SK-N-SH (cell line): ENCODE data around the gene MINK1.

Experiments used
- EP300 ChIP-seq, 2 experiments: IDR thresholded peaks; 2 replicates each; pipeline versions ENCODE4 v1.4.0 to v1.6.1; 2012; ENCODE audit warnings: borderline replicate concordance in 1 of 2, low read depth in 1 of 2, low read length in 1 of 2
- FOXJ3 ChIP-seq: sonication (generic); formaldehyde crosslinking; IDR thresholded peaks from 2 replicates; pipeline ENCODE4 v1.5.1; 2020; ENCODE audit warnings: mild to moderate bottlenecking, missing genetic modification reagents
- FOXM1 ChIP-seq: IDR thresholded peaks from 2 replicates; pipeline ENCODE4 v1.4.0; 2012; ENCODE audit warnings: low read depth, mild to moderate bottlenecking
- GABPA ChIP-seq: IDR thresholded peaks from 2 replicates; pipeline ENCODE4 v1.4.0; 2012; ENCODE audit warnings: low read depth, mild to moderate bottlenecking
- MXI1 ChIP-seq: IDR thresholded peaks from 2 replicates; pipeline ENCODE4 v1.6.1; 2012; ENCODE audit warnings: mild to moderate bottlenecking, low read depth, low read length, improper control_type of control experiment
- RAD21 ChIP-seq: IDR thresholded peaks from 2 replicates; pipeline ENCODE4 v1.6.1; 2012; ENCODE audit warnings: mild to moderate bottlenecking, low read length
- RFX5 ChIP-seq: IDR thresholded peaks from 2 replicates; pipeline ENCODE4 v1.6.1; 2012; ENCODE audit warnings: mild to moderate bottlenecking, improper control_type of control experiment, low read length
- SMC3 ChIP-seq: IDR thresholded peaks from 2 replicates; pipeline ENCODE4 v1.6.1; 2012; ENCODE audit warnings: low read depth, low read length, improper control_type of control experiment
- TCF12 ChIP-seq: IDR thresholded peaks from 2 replicates; pipeline ENCODE4 v1.4.0; 2012
- YY1 ChIP-seq: IDR thresholded peaks from 2 replicates; pipeline ENCODE4 v1.4.0; 2012; ENCODE audit warnings: low read depth, mild to moderate bottlenecking
- TF ChIP-seq, protein P1 (sequence below): fragments of 200-600 bp; sonication (generic); IDR thresholded peaks from 2 replicates; pipeline ENCODE4 v1.6.1; 2017; ENCODE audit warnings: antibody characterized with exemption, mild to moderate bottlenecking, moderate library complexity
- TF ChIP-seq, protein P2 (sequence below): IDR thresholded peaks from 2 replicates; pipeline ENCODE4 v1.6.1; 2012; ENCODE audit warnings: mild to moderate bottlenecking, low read depth, low read length, moderate library complexity

DNA sequence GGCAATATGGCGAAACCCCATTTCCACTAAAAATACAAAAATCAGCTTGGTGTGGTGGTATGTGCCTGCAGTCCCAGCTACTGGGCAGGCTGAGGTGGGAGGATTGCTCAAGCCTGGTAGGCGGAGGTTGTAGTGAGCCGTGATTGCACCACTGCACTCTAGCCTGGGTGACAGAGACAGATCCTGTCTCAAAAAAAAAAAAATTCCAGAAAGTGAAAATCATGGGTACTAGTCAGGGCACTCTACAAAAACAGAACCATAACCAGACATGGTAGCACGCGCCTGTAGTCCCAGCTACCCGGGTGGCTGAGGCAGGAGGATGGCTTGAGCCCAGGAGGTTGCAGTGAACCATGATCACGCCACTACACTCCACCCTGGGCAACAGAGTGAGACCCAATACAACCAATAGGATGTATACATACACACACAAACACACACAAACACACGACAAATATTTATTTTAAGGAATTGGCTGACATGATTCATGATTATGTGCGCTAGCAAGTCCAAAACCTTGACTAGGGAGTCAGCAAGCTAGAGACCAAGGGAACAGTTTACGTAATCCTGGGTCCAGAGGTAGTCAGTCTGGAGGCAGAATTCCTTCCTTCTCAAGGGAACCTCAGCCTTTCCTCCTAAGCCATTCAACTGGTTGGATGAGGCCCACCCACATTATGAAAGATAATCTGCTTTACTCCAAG is 87.4 kb downstream of the MINK1 start:
- TF ChIP-seq RAD21 (no peak), RFX5 (no peak), EP300 (IDR thresholded peaks at IDR 0.05; ENCODE audit: borderline replicate concordance in 1 of 2, low read depth in 1 of 2, low read length in 1 of 2) (no peak), YY1 (no peak), GABPA (no peak), MXI1 (no peak), FOXM1 (no peak), TCF12 (no peak), FOXJ3 (CRISPR knock-in tag) (no peak), SMC3 (no peak)
- TF ChIP-seq, protein P1, sequence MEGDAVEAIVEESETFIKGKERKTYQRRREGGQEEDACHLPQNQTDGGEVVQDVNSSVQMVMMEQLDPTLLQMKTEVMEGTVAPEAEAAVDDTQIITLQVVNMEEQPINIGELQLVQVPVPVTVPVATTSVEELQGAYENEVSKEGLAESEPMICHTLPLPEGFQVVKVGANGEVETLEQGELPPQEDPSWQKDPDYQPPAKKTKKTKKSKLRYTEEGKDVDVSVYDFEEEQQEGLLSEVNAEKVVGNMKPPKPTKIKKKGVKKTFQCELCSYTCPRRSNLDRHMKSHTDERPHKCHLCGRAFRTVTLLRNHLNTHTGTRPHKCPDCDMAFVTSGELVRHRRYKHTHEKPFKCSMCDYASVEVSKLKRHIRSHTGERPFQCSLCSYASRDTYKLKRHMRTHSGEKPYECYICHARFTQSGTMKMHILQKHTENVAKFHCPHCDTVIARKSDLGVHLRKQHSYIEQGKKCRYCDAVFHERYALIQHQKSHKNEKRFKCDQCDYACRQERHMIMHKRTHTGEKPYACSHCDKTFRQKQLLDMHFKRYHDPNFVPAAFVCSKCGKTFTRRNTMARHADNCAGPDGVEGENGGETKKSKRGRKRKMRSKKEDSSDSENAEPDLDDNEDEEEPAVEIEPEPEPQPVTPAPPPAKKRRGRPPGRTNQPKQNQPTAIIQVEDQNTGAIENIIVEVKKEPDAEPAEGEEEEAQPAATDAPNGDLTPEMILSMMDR: no peak
- TF ChIP-seq, protein P2, sequence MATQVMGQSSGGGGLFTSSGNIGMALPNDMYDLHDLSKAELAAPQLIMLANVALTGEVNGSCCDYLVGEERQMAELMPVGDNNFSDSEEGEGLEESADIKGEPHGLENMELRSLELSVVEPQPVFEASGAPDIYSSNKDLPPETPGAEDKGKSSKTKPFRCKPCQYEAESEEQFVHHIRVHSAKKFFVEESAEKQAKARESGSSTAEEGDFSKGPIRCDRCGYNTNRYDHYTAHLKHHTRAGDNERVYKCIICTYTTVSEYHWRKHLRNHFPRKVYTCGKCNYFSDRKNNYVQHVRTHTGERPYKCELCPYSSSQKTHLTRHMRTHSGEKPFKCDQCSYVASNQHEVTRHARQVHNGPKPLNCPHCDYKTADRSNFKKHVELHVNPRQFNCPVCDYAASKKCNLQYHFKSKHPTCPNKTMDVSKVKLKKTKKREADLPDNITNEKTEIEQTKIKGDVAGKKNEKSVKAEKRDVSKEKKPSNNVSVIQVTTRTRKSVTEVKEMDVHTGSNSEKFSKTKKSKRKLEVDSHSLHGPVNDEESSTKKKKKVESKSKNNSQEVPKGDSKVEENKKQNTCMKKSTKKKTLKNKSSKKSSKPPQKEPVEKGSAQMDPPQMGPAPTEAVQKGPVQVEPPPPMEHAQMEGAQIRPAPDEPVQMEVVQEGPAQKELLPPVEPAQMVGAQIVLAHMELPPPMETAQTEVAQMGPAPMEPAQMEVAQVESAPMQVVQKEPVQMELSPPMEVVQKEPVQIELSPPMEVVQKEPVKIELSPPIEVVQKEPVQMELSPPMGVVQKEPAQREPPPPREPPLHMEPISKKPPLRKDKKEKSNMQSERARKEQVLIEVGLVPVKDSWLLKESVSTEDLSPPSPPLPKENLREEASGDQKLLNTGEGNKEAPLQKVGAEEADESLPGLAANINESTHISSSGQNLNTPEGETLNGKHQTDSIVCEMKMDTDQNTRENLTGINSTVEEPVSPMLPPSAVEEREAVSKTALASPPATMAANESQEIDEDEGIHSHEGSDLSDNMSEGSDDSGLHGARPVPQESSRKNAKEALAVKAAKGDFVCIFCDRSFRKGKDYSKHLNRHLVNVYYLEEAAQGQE: no peak
